Measurements from ENCODE around the gene NRK. TPM values are rescaled to one million over a fixed set of nuclear protein-coding genes. Genes with fewer than 3 reads are reported as not detected.
"Not testable (repeated sequence)": the region's sequence is repeated elsewhere in the genome, so short reads cannot be mapped to it uniquely, and the experiment has no call there.

The NRK gene, protein sequence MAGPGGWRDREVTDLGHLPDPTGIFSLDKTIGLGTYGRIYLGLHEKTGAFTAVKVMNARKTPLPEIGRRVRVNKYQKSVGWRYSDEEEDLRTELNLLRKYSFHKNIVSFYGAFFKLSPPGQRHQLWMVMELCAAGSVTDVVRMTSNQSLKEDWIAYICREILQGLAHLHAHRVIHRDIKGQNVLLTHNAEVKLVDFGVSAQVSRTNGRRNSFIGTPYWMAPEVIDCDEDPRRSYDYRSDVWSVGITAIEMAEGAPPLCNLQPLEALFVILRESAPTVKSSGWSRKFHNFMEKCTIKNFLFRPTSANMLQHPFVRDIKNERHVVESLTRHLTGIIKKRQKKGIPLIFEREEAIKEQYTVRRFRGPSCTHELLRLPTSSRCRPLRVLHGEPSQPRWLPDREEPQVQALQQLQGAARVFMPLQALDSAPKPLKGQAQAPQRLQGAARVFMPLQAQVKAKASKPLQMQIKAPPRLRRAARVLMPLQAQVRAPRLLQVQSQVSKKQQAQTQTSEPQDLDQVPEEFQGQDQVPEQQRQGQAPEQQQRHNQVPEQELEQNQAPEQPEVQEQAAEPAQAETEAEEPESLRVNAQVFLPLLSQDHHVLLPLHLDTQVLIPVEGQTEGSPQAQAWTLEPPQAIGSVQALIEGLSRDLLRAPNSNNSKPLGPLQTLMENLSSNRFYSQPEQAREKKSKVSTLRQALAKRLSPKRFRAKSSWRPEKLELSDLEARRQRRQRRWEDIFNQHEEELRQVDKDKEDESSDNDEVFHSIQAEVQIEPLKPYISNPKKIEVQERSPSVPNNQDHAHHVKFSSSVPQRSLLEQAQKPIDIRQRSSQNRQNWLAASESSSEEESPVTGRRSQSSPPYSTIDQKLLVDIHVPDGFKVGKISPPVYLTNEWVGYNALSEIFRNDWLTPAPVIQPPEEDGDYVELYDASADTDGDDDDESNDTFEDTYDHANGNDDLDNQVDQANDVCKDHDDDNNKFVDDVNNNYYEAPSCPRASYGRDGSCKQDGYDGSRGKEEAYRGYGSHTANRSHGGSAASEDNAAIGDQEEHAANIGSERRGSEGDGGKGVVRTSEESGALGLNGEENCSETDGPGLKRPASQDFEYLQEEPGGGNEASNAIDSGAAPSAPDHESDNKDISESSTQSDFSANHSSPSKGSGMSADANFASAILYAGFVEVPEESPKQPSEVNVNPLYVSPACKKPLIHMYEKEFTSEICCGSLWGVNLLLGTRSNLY (N-terminal part only)
- total RNA-seq (ENCODE audit: low replicate concordance), result 0.09 and 4.1 TPM in 2 replicates

DNA sequence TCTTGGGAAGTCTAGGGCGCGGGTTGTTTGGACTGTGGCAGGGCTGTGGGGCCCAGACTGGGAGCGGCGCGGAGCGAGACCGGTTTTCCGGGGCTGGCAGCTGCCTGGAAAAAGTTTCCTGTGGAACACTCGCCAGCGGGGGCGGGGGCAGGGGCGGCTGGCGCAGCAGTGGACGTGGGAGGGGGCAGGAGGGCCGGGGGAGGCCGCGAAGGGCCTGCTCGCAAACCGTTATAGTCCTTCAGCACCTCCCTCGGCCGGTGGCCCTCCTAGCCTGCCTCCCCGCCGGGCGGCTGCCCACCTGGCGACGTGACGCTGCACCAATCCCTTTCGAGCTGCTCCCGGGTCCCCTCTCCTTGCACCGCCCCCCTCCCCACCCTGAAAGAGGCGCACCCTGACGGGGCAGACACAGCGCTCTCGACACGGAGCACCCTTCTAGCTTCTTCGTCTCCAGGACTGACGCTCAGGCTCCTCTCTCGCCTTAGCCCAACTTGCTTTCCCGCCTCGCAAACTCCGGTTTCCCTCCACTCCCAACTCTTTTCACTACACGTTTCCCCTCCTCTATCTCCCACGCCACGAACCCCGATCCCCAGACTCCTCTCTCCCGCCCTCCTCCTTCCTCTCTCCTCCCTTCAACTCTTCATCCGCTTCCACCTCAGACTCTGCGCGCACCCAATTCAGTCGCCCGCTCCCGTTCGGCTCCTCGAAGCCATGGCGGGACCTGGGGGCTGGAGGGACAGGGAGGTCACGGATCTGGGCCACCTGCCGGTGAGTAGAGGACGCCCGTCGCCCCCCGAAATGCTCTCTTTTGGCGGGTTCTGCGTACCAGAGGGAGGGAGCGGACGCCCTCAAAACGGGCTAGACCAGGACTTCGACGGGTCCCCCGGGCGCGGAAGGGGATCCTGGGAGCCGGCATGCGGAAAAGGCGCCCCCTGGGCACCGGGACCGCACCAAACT lies at the start of gene NRK:
Gene NRK (plus strand): TSS at position 402 of the 954 bp plus-strand sequence. CDS start 307 bp downstream, at position 709.
- no peak within 1 kb of the TSS for H3K4me3 ChIP-seq (ENCODE audit: low read depth, low read length)
- TF ChIP-seq, protein P1, sequence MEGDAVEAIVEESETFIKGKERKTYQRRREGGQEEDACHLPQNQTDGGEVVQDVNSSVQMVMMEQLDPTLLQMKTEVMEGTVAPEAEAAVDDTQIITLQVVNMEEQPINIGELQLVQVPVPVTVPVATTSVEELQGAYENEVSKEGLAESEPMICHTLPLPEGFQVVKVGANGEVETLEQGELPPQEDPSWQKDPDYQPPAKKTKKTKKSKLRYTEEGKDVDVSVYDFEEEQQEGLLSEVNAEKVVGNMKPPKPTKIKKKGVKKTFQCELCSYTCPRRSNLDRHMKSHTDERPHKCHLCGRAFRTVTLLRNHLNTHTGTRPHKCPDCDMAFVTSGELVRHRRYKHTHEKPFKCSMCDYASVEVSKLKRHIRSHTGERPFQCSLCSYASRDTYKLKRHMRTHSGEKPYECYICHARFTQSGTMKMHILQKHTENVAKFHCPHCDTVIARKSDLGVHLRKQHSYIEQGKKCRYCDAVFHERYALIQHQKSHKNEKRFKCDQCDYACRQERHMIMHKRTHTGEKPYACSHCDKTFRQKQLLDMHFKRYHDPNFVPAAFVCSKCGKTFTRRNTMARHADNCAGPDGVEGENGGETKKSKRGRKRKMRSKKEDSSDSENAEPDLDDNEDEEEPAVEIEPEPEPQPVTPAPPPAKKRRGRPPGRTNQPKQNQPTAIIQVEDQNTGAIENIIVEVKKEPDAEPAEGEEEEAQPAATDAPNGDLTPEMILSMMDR (IDR thresholded peaks at IDR 0.05; ENCODE audit: insufficient read depth, low read length), result no peak
- DNase-seq (ENCODE audit: low read depth), result no peak

DNA sequence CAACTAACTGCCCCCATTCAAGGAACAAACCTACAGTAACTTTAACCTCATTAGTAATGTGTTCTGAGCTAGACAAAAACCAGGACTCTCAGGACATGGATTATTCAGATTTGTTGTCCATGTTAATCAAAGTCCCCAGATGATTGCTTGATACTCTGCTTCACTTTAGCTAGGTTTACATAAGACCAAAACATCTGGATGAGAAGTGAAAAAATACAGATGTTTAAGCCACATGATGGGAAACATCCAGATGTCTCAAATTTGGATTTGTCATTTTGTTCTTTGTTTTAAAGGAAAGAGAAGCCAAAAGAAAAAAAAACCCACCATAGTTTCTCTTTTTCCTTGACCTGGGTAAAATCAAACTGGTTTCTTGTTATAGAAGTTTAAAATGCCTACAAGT lies 48.5 kb upstream of the NRK start:
- DNase-seq (ENCODE audit: low read depth), result no peak
- H3K4me3 ChIP-seq (ENCODE audit: low read depth, low read length), result no peak overlapping the region
- TF ChIP-seq, protein P1 (IDR thresholded peaks at IDR 0.05; ENCODE audit: insufficient read depth, low read length), result no peak

DNA sequence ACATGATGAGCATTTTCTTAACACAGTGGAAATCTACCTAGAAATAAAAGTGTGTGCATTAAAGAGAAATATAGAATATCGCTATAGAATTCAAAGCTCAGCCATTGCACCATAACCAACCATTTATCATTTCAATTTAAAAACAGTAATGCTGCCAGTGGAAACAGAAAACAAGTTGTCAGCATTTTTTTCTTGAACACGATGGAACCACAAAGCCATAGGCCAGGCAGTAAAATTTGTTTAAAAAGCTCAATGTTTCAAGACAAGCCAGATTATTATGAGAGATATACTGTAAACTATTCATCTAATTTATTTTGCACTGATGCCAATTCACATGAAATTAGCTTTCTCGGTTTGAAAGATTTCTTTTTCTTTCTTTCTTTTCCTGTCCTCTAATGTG lies 46.7 kb upstream of the NRK start:
- TF ChIP-seq, protein P1 (IDR thresholded peaks at IDR 0.05; ENCODE audit: insufficient read depth, low read length), result no peak
- no peak for DNase-seq (ENCODE audit: low read depth)
- no peak overlapping the region for H3K4me3 ChIP-seq (ENCODE audit: low read depth, low read length)

DNA sequence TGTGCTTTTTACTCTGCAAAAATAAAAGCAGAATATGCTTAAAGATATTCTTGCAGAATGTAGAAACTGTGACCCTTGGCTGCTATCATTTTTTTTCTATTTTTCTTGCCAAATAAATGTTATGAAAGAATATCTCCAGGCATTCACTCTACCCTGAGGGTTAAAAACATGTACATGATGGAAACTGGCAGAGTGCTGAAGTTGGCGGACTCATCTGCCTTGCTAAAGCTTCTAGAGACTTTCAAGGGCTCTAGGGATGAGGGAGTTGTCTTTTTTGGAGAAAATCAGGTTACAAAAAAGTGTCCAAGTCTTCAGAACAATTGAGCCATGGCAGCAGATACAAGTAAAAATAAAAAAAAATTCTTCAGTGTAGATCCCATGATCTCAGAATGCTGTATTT lies 40.5 kb upstream of the NRK start:
- H3K4me3 ChIP-seq (ENCODE audit: low read depth, low read length), result no peak overlapping the region
- DNase-seq (ENCODE audit: low read depth), result no peak
- TF ChIP-seq, protein P1 (IDR thresholded peaks at IDR 0.05; ENCODE audit: insufficient read depth, low read length), result no peak

DNA sequence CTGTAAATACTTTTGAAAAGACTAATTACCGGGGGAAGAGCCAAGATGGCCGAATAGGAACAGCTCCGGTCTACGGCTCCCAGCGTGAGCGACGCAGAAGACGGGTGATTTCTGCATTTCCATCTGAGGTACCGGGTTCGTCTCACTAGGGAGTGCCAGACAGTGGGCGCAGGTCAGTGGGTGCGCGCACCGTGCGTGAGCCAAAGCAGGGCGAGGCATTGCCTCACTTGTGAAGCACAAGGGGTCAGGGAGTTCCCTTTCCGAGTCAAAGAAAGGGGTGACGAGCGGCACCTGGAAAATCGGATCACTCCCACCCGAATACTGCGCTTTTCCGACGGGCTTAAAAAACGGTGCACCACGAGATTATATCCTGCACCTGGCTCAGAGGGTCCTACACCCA lies 25.5 kb upstream of the NRK start:
- not testable (repeated sequence) for H3K4me3 ChIP-seq (ENCODE audit: low read depth, low read length); DNase-seq (ENCODE audit: low read depth)

DNA sequence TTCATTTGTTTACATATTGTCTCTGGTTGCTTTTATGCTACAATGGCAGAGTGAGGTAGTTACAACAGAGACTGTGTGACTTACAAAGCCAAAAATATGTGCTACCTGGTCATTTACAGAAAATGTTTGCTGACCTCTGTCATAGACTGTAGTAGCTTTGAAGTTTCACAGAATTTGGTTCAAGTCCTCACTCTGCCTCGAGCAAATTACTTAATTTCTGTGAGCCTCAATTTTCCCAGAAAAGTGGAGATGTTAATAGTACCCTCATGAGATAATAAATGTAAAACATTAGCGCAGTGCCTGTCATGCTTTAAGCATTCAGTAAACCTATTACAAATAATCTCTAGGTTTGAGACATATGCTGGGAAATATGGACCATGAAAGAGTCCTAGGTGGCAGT lies 18.4 kb upstream of the NRK start:
- no peak for DNase-seq (ENCODE audit: low read depth)
- no peak overlapping the region for H3K4me3 ChIP-seq (ENCODE audit: low read depth, low read length)
- TF ChIP-seq, protein P1 (IDR thresholded peaks at IDR 0.05; ENCODE audit: insufficient read depth, low read length), result no peak

DNA sequence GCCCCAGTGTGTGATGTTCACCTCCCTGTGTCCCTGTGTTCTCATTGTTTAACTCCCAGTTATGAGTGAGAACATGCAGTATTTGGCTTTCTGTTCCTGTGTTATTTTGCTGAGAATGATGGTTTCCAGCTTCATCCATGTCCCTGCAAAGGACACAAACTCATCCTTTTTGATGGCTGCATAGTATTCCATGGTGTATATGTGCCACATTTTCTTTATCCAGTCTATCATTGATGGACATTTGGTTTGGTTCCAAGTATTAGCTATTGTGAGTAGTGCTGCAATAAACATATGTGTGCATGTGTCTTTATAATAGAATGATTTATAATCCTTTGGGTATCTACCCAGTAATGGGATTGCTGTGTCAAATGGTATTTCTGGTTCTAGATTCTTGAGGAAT lies 16.7 kb upstream of the NRK start:
- not testable (repeated sequence) for DNase-seq (ENCODE audit: low read depth); H3K4me3 ChIP-seq (ENCODE audit: low read depth, low read length)
